ENCODE results near the gene B4GALT3. TPM values are rescaled to one million over a fixed set of nuclear protein-coding genes. Genes with fewer than 3 reads are reported as not detected.

B4GALT3 gene
- total and polyA plus RNA-seq, 2 experiments from 2014 or later = 36.9 to 44.7 TPM

DNA sequence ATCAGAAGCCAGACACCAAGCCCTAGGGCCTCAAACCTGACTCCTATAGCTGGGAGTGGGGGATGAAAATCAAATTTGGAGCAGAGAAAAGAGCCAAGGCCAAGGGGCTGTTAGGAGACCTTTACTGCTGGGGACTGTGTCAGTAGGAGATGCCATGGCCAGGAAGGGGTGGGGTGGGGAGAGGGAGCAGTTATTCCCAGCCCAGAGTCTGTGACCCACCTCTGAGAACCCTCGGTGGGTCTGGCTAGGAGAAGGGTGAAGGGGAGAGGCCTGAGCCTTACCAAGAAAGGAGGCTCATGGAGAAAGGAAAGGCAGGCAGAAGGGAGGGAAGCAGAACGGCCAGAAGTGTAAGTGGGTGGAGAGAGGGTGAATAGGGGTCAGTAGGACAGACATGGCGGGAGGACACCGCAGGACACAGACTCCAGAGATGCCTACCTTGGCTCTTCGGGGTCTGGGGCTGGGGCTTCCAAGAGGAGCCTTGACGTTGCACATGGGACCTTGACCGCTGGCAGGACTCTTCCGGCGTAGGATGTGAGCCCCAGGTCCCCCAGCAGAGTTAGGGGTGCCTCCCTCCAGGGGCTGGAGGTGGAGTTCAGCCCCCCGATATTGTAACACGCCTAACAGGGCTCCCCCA, 20.4 kb upstream of the B4GALT3 start:
- DNase-seq (ENCODE audit: low read depth in 1 of 2, low spot score in 1 of 2) = no peak
- Histone ChIP-seq H3K27ac (no peak overlapping the region), H3K9me3 (ENCODE audit: low read depth) (no peaks in the 10 kb centered on the region), H3K4me3 (no peak overlapping the region), H3K27me3 (no peaks in the 10 kb centered on the region), H3K36me3 (no peaks in the 10 kb centered on the region), H3K4me1 (ENCODE audit: low read depth) (peaks cover 19% of the 10 kb centered on the region)
- TF ChIP-seq, protein P1, sequence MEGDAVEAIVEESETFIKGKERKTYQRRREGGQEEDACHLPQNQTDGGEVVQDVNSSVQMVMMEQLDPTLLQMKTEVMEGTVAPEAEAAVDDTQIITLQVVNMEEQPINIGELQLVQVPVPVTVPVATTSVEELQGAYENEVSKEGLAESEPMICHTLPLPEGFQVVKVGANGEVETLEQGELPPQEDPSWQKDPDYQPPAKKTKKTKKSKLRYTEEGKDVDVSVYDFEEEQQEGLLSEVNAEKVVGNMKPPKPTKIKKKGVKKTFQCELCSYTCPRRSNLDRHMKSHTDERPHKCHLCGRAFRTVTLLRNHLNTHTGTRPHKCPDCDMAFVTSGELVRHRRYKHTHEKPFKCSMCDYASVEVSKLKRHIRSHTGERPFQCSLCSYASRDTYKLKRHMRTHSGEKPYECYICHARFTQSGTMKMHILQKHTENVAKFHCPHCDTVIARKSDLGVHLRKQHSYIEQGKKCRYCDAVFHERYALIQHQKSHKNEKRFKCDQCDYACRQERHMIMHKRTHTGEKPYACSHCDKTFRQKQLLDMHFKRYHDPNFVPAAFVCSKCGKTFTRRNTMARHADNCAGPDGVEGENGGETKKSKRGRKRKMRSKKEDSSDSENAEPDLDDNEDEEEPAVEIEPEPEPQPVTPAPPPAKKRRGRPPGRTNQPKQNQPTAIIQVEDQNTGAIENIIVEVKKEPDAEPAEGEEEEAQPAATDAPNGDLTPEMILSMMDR (IDR thresholded peaks at IDR 0.05; ENCODE audit: low read depth, low read length) = no peak

- H3K4me3 ChIP-seq = no peak overlapping the region
- H3K27me3 ChIP-seq = no peaks in the 10 kb centered on the region
- peak in 1 of 2 donors; percentile 91 for DNase-seq (ENCODE audit: low read depth in 1 of 2, low spot score in 1 of 2)
- TF ChIP-seq, protein P1 (IDR thresholded peaks at IDR 0.05; ENCODE audit: low read depth, low read length) = no peak
- H3K36me3 ChIP-seq = no peaks in the 10 kb centered on the region
- no peaks in the 10 kb centered on the region for H3K9me3 ChIP-seq (ENCODE audit: low read depth)
- H3K4me1 ChIP-seq (ENCODE audit: low read depth) = peaks cover 19% of the 10 kb centered on the region
- H3K27ac ChIP-seq = no peak overlapping the region
These were observed 19.5 kb upstream of the B4GALT3 start for GRCh38 chr1:161196521-161197451.

GRCh38 chr1:161196111-161196510, 18.8 kb upstream of the B4GALT3 start:
- H3K4me3 ChIP-seq = no peak overlapping the region
- H3K27me3 ChIP-seq = no peaks in the 10 kb centered on the region
- H3K27ac ChIP-seq = no peak overlapping the region
- H3K9me3 ChIP-seq (ENCODE audit: low read depth) = no peaks in the 10 kb centered on the region
- DNase-seq (ENCODE audit: low read depth in 1 of 2, low spot score in 1 of 2) = no peak
- TF ChIP-seq, protein P1 (IDR thresholded peaks at IDR 0.05; ENCODE audit: low read depth, low read length) = no peak
- H3K36me3 ChIP-seq = no peaks in the 10 kb centered on the region
- H3K4me1 ChIP-seq (ENCODE audit: low read depth) = peaks cover 19% of the 10 kb centered on the region

- TF ChIP-seq, protein P1 (IDR thresholded peaks at IDR 0.05; ENCODE audit: low read depth, low read length) = no peak
- H3K27me3 ChIP-seq = no peaks in the 10 kb centered on the region
- no peak for DNase-seq (ENCODE audit: low read depth in 1 of 2, low spot score in 1 of 2)
- no peak overlapping the region for H3K27ac ChIP-seq
- no peaks in the 10 kb centered on the region for H3K36me3 ChIP-seq
- no peaks in the 10 kb centered on the region for H3K9me3 ChIP-seq (ENCODE audit: low read depth)
- no peak overlapping the region for H3K4me3 ChIP-seq
- peaks cover 19% of the 10 kb centered on the region for H3K4me1 ChIP-seq (ENCODE audit: low read depth)
These were observed 17.9 kb upstream of the B4GALT3 start for GRCh38 chr1:161195171-161195570.

- Histone ChIP-seq H3K4me1 (ENCODE audit: low read depth) (peaks cover 16% of the 10 kb centered on the region), H3K27me3 (no peaks in the 10 kb centered on the region), H3K9me3 (ENCODE audit: low read depth) (no peaks in the 10 kb centered on the region), H3K36me3 (no peaks in the 10 kb centered on the region), H3K4me3 (no peak overlapping the region), H3K27ac (no peak overlapping the region)
- TF ChIP-seq, protein P1 (IDR thresholded peaks at IDR 0.05; ENCODE audit: low read depth, low read length) = no peak
- no peak for DNase-seq (ENCODE audit: low read depth in 1 of 2, low spot score in 1 of 2)
These were observed 16.4 kb upstream of the B4GALT3 start for GRCh38 chr1:161193561-161194235.
